ENCODE data around the gene PDE4B.

Gene PDE4B

DNA sequence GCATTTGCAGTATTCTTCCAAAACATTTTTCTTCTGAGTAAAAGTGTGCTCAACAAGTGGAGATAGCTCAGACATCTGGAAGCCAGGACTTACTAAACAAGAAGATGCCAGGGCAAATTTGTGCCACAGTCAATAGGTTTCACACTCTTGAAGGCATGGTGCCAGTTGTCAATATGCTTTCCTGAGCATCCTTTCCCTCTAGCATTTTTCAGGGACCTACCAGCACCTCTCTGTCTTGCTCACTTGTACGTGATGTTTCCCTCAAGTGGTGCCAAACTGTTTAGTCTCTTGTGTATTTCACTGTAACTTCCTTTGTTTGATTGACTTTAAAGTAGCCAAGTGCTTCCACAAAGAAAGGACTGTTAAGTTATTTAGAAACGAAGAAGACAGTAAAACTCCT lies 547.2 kb downstream of the PDE4B start:
- peak overlapping the region in 1 of 2 donors; percentile 22 for H3K27ac ChIP-seq
- H3K4me3 ChIP-seq = no peak overlapping the region
- TF ChIP-seq, protein P1, sequence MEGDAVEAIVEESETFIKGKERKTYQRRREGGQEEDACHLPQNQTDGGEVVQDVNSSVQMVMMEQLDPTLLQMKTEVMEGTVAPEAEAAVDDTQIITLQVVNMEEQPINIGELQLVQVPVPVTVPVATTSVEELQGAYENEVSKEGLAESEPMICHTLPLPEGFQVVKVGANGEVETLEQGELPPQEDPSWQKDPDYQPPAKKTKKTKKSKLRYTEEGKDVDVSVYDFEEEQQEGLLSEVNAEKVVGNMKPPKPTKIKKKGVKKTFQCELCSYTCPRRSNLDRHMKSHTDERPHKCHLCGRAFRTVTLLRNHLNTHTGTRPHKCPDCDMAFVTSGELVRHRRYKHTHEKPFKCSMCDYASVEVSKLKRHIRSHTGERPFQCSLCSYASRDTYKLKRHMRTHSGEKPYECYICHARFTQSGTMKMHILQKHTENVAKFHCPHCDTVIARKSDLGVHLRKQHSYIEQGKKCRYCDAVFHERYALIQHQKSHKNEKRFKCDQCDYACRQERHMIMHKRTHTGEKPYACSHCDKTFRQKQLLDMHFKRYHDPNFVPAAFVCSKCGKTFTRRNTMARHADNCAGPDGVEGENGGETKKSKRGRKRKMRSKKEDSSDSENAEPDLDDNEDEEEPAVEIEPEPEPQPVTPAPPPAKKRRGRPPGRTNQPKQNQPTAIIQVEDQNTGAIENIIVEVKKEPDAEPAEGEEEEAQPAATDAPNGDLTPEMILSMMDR (IDR thresholded peaks at IDR 0.05) = no peak
- DNase-seq (ENCODE audit: low spot score) = no peak

DNA sequence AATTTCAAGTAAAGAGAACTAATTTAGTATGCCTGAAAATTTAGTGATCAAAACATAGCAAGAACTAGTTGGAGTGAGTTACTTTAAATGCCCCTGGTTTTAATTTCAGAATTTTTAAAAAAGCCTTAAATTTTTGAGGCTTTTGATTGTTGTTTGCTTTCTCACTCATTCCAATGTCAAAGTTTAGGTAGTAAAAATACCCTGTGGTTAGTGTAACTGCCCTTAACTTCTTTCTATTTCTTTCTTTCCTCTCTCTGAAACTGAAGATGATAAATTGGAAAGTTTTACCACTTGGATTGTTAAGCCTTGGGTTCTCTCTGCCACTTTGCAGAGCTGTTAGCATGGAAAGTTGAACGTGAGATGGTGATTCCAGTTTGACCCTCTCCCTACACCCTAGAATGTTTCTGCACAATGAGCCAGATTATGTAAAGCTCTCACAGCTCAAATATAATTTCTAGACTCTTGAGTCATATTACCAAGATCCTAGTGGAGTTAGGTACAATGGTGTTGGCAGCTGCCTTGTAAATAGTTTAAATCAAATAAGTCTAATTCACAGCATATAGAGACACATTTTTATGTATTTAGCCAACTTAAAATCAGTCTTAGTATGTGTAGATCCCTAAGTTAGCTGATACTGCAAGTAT lies 548.9 kb downstream of the PDE4B start:
- no peak overlapping the region for H3K27ac ChIP-seq
- no peak overlapping the region for H3K4me3 ChIP-seq
- TF ChIP-seq, protein P1 (IDR thresholded peaks at IDR 0.05) = no peak
- DNase-seq (ENCODE audit: low spot score) = no peak

DNA sequence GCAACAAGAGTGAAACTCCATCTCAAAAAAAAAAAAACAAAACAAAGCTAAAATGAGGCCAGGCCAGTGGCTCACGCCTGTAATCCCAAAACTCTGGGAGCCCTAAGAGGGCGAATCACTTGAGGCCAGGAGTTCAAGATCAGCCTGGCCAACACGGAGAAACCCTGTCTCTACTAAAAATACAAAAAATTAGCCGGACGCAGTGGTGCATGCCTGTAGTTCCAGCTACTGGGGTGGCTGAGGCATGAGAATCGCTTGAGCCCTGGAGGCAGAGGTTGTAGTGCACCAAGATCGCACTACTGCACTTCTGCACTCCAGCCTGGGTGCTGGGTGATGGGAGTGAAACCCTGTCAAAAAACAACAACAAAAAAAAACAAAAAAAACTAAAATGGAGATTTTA lies 550.0 kb downstream of the PDE4B start:
- no peak for DNase-seq (ENCODE audit: low spot score)
- Histone ChIP-seq H3K27ac (no peak overlapping the region), H3K4me3 (no peak overlapping the region)

DNA sequence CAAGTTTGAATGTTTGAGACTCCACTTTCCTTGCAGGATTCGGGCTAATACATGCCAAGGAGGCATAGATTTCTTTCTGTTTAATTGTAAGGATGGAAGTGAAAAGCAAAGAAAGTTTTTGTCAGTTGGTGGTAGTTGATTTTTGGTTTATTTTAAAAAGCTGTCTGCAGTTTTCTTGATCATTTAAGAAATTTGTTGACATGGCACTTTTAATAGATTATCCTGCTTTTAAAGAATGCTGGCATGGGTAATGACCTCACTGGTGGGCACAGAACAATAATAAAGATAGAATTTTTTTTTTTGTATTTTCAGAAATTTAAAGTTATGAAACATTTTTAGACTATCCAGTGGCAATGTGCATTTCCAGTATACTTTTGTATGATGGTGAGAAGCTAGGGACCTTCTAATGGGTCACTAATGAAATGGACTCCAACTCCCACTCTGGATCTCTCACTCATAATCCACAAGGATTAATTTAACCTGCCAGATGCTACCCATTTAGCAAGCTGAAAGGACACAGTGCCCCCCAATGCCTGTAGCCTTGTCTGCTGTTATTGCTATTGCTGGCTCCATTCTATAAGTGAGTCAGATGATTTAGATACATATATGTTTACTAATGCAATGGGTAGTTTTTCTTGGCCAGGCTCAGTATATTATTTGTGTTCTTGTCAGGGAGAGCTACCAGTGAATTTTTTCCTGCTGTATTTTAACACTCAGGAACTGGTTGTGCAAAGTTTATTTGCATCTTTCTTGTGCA lies 551.1 kb downstream of the PDE4B start:
- H3K27ac ChIP-seq = no peak overlapping the region
- TF ChIP-seq, protein P1 (IDR thresholded peaks at IDR 0.05) = no peak
- no peak overlapping the region for H3K4me3 ChIP-seq
- DNase-seq (ENCODE audit: low spot score) = no peak

More for the DNA sequence above, 550.0 kb downstream of the PDE4B start:
- TF ChIP-seq, protein P1 (IDR thresholded peaks at IDR 0.05) = no peak

DNA sequence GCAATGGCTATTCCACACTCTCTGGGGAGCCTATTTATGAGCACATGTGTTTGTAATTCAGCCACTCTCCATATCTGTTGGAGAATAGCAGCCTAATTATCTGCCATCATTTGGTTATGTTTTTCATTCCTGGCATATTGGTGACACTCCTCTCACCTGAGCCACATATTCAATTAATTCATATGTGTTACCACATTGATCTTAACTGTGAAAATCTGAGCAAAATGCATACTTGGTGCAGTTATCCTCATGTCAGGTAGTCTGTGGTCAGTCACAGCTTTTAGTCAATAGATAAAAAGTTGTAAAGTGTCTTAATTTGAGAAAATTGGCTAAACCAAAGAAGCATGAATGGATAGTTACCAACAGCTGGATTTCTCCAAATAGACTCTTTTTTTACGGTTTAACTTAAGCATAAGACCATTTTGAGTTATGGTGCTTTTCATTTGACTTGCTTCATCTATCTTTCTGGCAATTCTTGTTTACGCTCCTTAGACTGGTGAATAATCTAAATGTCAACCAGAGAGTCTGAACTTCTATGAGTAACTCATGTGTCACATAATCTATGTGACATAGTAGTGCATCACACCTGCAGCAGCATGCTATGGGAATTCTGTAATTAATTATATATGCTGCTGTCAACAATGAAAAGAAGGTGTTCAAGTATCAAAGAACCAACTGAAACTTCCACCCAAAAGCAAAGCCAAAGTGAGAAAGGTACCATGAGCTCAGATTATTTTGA lies 553.5 kb downstream of the PDE4B start:
- DNase-seq (ENCODE audit: low spot score) = no peak
- H3K27ac ChIP-seq = no peak overlapping the region
- TF ChIP-seq, protein P1 (IDR thresholded peaks at IDR 0.05) = no peak
- H3K4me3 ChIP-seq = no peak overlapping the region

DNA sequence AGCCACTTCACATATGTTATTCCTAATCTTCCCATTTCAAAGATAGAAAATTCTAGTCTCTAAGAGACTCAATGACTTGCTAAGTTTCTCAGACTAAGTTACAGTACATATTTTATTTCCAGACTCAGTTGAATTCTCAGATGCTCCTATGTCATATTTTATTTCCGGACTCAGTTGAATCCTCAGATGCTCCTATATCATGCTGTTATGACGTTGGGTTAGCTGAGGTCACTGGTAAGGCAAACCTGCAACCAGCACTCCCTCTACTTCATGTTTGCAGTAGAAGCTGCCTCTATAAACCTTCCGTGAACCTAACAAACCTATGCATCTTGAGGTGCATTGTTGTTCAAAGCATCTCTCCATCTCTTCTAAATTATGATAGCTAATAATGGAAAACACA lies 554.2 kb downstream of the PDE4B start:
- Histone ChIP-seq H3K27ac (no peak overlapping the region), H3K4me3 (no peak overlapping the region)

More for the DNA sequence above, 554.2 kb downstream of the PDE4B start:
- TF ChIP-seq, protein P1 (IDR thresholded peaks at IDR 0.05) = no peak
- no peak for DNase-seq (ENCODE audit: low spot score)

Data from coronary artery (tissue), 2 donors.